ENCODE results near the gene C11orf24.

C11orf24 gene

GRCh38 chr11:68267881-68268240, 3.9 kb downstream of the C11orf24 start:
- TF ChIP-seq CTCF (conservative IDR thresholded peaks at IDR 0.05; ENCODE audit: low read length): no peak
- H3K4me3 ChIP-seq (ENCODE audit: low read length): no peak overlapping the region
- DNase-seq (ENCODE audit: low read depth): no peak

GRCh38 chr11:68266936-68267880, 4.6 kb downstream of the C11orf24 start:
- no peak for TF ChIP-seq CTCF (conservative IDR thresholded peaks at IDR 0.05; ENCODE audit: low read length)
- DNase-seq (ENCODE audit: low read depth): no peak
- no peak overlapping the region for H3K4me3 ChIP-seq (ENCODE audit: low read length)

- no peak overlapping the region for H3K4me3 ChIP-seq (ENCODE audit: low read length)
- no peak for DNase-seq (ENCODE audit: low read depth)
- no peak for TF ChIP-seq CTCF (conservative IDR thresholded peaks at IDR 0.05; ENCODE audit: low read length)
These were observed 5.5 kb downstream of the C11orf24 start for GRCh38 chr11:68266121-68266891.

GRCh38 chr11:68264741-68265540, 6.8 kb downstream of the C11orf24 start:
- DNase-seq (ENCODE audit: low read depth): no peak
- H3K4me3 ChIP-seq (ENCODE audit: low read length): no peak overlapping the region
- TF ChIP-seq CTCF (conservative IDR thresholded peaks at IDR 0.05; ENCODE audit: low read length): no peak

- no peak for DNase-seq (ENCODE audit: low read depth)
- H3K4me3 ChIP-seq (ENCODE audit: low read length): no peak overlapping the region
- TF ChIP-seq CTCF (conservative IDR thresholded peaks at IDR 0.05; ENCODE audit: low read length): no peak
These were observed 7.5 kb downstream of the C11orf24 start for GRCh38 chr11:68264244-68264643.

GRCh38 chr11:68263444-68264035, 8.2 kb downstream of the C11orf24 start:
- TF ChIP-seq CTCF (conservative IDR thresholded peaks at IDR 0.05; ENCODE audit: low read length): no peak

More at GRCh38 chr11:68263444-68264035, 8.2 kb downstream of the C11orf24 start:
- peak; percentile 37 for DNase-seq (ENCODE audit: low read depth)
- no peak overlapping the region for H3K4me3 ChIP-seq (ENCODE audit: low read length)

All from AG10803 (cell line).